ENCODE measurements around the gene NEO1. TPM values are rescaled to one million over a fixed set of nuclear protein-coding genes. Genes with fewer than 3 reads are reported as not detected.

NEO1 gene
- total and polyA plus RNA-seq, 2 of the 13 experiments (the other 11 are each of a cell fraction or from before 2014, with no cell fraction given) = 8.4 to 11.0 TPM

- Histone ChIP-seq H3K36me3 (replicated peaks in 1 of 2; ENCODE audit: control insufficient read depth in 1 of 2, insufficient read depth in 2 of 2, low read length in 2 of 2) (no peaks in the 10 kb centered on the region), H3K27ac (ENCODE audit: extremely low read length, insufficient read depth, low read length) (no peak overlapping the region), H3K9me3 (ENCODE audit: low read length) (no peaks in the 10 kb centered on the region), H3K27me3 (ENCODE audit: control insufficient read depth in 1 of 2, insufficient read depth in 2 of 2, low read length in 2 of 2) (peaks cover 0 to 17% of the 10 kb centered on the region in 2 experiments; a peak in 2 of 5 replicates), H3K79me2 (ENCODE audit: insufficient read depth, low read length) (no peaks in the 10 kb centered on the region), H3K9ac (ENCODE audit: insufficient read depth, low read depth, low read length) (no peak overlapping the region), H3K4me1 (ENCODE audit: insufficient read depth, low read length) (no peaks in the 10 kb centered on the region), H3K4me2 (ENCODE audit: low read depth, low read length) (no peak overlapping the region), H2AFZ (ENCODE audit: low read length) (no peak overlapping the region), H3K4me3 (replicated peaks in 1 of 3; ENCODE audit: insufficient read depth in 1 of 3, low read depth in 2 of 3, low read length in 3 of 3) (no peak overlapping the region), H4K20me1 (ENCODE audit: insufficient read depth, low read length) (no peaks in the 10 kb centered on the region)
- ChIA-PET CTCF (ENCODE audit: low intra/inter-chr PET ratio, low total read pairs) (no interaction called here), POLR2A (no interaction called here)
- ATAC-seq (no peak), FAIRE-seq (no peak), DNase-seq (ENCODE audit: low spot score) (no peak)
- 13% methylated on average over 2 of the region's 2 CpGs for WGBS (ENCODE audit: low lambda C conversion rate)
- in situ Hi-C loops (cut with HindIII; ENCODE audit: extremely low pct_ligation_motif_present, low pct_unique_long_range_greater_than_20kb) = no loop called here
- no TSS peak for BruUV-seq (replicated peaks)
- intact Hi-C loops (cut with micrococcal nuclease; ENCODE audit: unreplicated experiment) = no loop called here
- TF ChIP-seq HOXA7 (CRISPR knock-in tag; IDR thresholded peaks at IDR 0.05) = no peak
- TF ChIP-seq ZNF335 (CRISPR knock-in tag; IDR thresholded peaks at IDR 0.05) = no peak
Measured at GRCh38 chr15:73005032-73005431, 47.2 kb upstream of the NEO1 start.

- Histone ChIP-seq H3K27ac (ENCODE audit: extremely low read length, insufficient read depth, low read length) (no peak overlapping the region), H3K9me3 (ENCODE audit: low read length) (no peaks in the 10 kb centered on the region), H3K9ac (ENCODE audit: insufficient read depth, low read depth, low read length) (no peak overlapping the region), H3K36me3 (replicated peaks in 1 of 2; ENCODE audit: control insufficient read depth in 1 of 2, insufficient read depth in 2 of 2, low read length in 2 of 2) (no peaks in the 10 kb centered on the region), H2AFZ (ENCODE audit: low read length) (no peak overlapping the region), H3K4me1 (ENCODE audit: insufficient read depth, low read length) (no peaks in the 10 kb centered on the region), H3K79me2 (ENCODE audit: insufficient read depth, low read length) (no peaks in the 10 kb centered on the region), H3K4me3 (replicated peaks in 1 of 3; ENCODE audit: insufficient read depth in 1 of 3, low read depth in 2 of 3, low read length in 3 of 3) (no peak overlapping the region), H3K27me3 (ENCODE audit: control insufficient read depth in 1 of 2, insufficient read depth in 2 of 2, low read length in 2 of 2) (peaks cover 0 to 14% of the 10 kb centered on the region in 2 experiments; a peak in 2 of 5 replicates), H4K20me1 (ENCODE audit: insufficient read depth, low read length) (no peaks in the 10 kb centered on the region), H3K4me2 (ENCODE audit: low read depth, low read length) (no peak overlapping the region)
- FAIRE-seq (no peak), ATAC-seq (no peak), DNase-seq (ENCODE audit: low spot score) (no peak)
- in situ Hi-C loops (cut with HindIII; ENCODE audit: extremely low pct_ligation_motif_present, low pct_unique_long_range_greater_than_20kb) (no loop called here), intact Hi-C loops (cut with micrococcal nuclease; ENCODE audit: unreplicated experiment) (no loop called here)
- 26% methylated on average over 2 of the region's 2 CpGs for WGBS (ENCODE audit: low lambda C conversion rate)
- BruUV-seq (replicated peaks) = no TSS peak
- ChIA-PET CTCF (ENCODE audit: low intra/inter-chr PET ratio, low total read pairs) (no interaction called here), POLR2A (no interaction called here)
- TF ChIP-seq, protein P1, sequence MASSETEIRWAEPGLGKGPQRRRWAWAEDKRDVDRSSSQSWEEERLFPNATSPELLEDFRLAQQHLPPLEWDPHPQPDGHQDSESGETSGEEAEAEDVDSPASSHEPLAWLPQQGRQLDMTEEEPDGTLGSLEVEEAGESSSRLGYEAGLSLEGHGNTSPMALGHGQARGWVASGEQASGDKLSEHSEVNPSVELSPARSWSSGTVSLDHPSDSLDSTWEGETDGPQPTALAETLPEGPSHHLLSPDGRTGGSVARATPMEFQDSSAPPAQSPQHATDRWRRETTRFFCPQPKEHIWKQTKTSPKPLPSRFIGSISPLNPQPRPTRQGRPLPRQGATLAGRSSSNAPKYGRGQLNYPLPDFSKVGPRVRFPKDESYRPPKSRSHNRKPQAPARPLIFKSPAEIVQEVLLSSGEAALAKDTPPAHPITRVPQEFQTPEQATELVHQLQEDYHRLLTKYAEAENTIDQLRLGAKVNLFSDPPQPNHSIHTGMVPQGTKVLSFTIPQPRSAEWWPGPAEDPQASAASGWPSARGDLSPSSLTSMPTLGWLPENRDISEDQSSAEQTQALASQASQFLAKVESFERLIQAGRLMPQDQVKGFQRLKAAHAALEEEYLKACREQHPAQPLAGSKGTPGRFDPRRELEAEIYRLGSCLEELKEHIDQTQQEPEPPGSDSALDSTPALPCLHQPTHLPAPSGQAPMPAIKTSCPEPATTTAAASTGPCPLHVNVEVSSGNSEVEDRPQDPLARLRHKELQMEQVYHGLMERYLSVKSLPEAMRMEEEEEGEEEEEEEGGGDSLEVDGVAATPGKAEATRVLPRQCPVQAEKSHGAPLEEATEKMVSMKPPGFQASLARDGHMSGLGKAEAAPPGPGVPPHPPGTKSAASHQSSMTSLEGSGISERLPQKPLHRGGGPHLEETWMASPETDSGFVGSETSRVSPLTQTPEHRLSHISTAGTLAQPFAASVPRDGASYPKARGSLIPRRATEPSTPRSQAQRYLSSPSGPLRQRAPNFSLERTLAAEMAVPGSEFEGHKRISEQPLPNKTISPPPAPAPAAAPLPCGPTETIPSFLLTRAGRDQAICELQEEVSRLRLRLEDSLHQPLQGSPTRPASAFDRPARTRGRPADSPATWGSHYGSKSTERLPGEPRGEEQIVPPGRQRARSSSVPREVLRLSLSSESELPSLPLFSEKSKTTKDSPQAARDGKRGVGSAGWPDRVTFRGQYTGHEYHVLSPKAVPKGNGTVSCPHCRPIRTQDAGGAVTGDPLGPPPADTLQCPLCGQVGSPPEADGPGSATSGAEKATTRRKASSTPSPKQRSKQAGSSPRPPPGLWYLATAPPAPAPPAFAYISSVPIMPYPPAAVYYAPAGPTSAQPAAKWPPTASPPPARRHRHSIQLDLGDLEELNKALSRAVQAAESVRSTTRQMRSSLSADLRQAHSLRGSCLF (CRISPR knock-in tag; IDR thresholded peaks at IDR 0.05; ENCODE audit: borderline replicate concordance) = no peak
- TF ChIP-seq ZSCAN22 (CRISPR knock-in tag; IDR thresholded peaks at IDR 0.05) = no peak
- TF ChIP-seq, protein P2, sequence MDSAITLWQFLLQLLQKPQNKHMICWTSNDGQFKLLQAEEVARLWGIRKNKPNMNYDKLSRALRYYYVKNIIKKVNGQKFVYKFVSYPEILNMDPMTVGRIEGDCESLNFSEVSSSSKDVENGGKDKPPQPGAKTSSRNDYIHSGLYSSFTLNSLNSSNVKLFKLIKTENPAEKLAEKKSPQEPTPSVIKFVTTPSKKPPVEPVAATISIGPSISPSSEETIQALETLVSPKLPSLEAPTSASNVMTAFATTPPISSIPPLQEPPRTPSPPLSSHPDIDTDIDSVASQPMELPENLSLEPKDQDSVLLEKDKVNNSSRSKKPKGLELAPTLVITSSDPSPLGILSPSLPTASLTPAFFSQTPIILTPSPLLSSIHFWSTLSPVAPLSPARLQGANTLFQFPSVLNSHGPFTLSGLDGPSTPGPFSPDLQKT (CRISPR knock-in tag; IDR thresholded peaks at IDR 0.05; ENCODE audit: borderline replicate concordance) = no peak
- no peak for TF ChIP-seq ZNF674 (CRISPR knock-in tag; IDR thresholded peaks at IDR 0.05; ENCODE audit: low read depth)
- TF ChIP-seq POLR2A (IDR thresholded peaks at IDR 0.05; ENCODE audit: insufficient read depth in 1 of 2, low read depth in 2 of 2, low read length in 2 of 2) = no peak
- TF ChIP-seq ZFYVE20 (CRISPR knock-in tag; IDR thresholded peaks at IDR 0.05; ENCODE audit: borderline replicate concordance, low read depth) = no peak
Measured at GRCh38 chr15:73005446-73005845, 46.8 kb upstream of the NEO1 start.
